ENCODE data around the gene ENDOD1.

- TF ChIP-seq CTCF (IDR thresholded peaks at IDR 0.05) (no peak), POLR2AphosphoS5 (IDR thresholded peaks at IDR 0.05; ENCODE audit: insufficient read depth in 1 of 2, low read depth in 1 of 2) (no peak)
These were observed 13.1 kb downstream of the ENDOD1 start for GRCh38 chr11:95102733-95103132.

All from vagina (tissue), 2 donors.